Lower leg skin (tissue), 4 donors: ENCODE measurements around the gene GGNBP2. TPM values are rescaled to one million over a fixed set of nuclear protein-coding genes. Genes with fewer than 3 reads are reported as not detected.

Experiments
- DNase-seq, 2 donors: peaks; one replicate each; pipeline ENCODE4 v3.0.0-alpha.2; 2019; ENCODE audit warnings: low spot score in 2 of 2
- H3K4me3 ChIP-seq: fragments of 200-600 bp; sonication (generic); 2 replicates; pipeline ENCODE4 v1.5.1; 2017; ENCODE audit warnings: mild to moderate bottlenecking, low read depth; ENCODE audit not compliant: poor library complexity, severe bottlenecking
- POLR2A ChIP-seq, 2 donors: fragments of 450-650 bp; IDR thresholded peaks; one replicate each; pipeline ENCODE4 v1.6.1; 2016 to 2017; ENCODE audit warnings: antibody characterized with exemption in 2 of 2, mild to moderate bottlenecking in 1 of 2, moderate library complexity in 1 of 2
- WGBS, 2 donors: methylation state at CpG; one replicate each; pipeline ENCODE4 v1.1.5; 2018; 5-methylcytosine and 5-hydroxymethylcytosine counted together
- intact Hi-C: fragments of 100-400 bp; cut with DNase I; formaldehyde crosslinking; loops from one replicate; pipeline ENCODE4 v1.15.0; 2023; ENCODE audit warnings: low total_unique reads
- total RNA-seq, 4 donors: library from RNA; depleted of rRNA; stranded (reverse); fragments of >200 nt; gene quantifications; one replicate each; pipeline ENCODE4 v1.1.0, GENCODE V29; 2016
- TF ChIP-seq, protein P1 (sequence below), 3 donors: fragments of 450-650 bp; IDR thresholded peaks; one replicate each; pipeline ENCODE4 v1.5.1; 2016; ENCODE audit warnings: antibody characterized with exemption in 3 of 3, mild to moderate bottlenecking in 3 of 3, moderate library complexity in 2 of 3

GGNBP2 gene
- total RNA-seq, 4 donors from 2014 or later: 38.2 to 79.6 (median 55.0) TPM

DNA sequence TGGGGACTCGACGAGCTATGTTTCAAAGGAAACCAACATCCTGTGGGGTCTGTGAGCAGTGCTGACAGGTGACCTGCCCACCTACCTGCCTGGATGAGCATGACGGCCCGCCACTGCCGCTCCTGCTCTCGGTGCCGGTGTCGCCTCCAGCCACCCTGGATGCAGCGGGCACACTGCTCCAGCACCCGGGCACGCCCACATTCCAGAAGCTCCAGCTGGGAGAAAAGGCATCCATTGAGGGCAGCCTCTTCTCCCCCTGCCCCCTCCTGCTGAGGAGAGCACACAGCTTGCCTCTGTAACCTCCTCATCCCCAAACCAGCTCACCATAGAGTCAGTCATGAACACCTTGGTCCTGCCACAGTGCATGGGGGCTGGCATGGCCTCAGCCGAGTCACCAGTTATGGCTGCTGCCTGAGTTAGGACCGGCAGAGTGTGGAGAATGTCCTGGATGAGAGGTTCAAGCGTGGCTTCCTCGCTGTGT is 43.9 kb upstream of the GGNBP2 start:
- TF ChIP-seq POLR2A (IDR thresholded peaks at IDR 0.05): no peak
- TF ChIP-seq, protein P1, sequence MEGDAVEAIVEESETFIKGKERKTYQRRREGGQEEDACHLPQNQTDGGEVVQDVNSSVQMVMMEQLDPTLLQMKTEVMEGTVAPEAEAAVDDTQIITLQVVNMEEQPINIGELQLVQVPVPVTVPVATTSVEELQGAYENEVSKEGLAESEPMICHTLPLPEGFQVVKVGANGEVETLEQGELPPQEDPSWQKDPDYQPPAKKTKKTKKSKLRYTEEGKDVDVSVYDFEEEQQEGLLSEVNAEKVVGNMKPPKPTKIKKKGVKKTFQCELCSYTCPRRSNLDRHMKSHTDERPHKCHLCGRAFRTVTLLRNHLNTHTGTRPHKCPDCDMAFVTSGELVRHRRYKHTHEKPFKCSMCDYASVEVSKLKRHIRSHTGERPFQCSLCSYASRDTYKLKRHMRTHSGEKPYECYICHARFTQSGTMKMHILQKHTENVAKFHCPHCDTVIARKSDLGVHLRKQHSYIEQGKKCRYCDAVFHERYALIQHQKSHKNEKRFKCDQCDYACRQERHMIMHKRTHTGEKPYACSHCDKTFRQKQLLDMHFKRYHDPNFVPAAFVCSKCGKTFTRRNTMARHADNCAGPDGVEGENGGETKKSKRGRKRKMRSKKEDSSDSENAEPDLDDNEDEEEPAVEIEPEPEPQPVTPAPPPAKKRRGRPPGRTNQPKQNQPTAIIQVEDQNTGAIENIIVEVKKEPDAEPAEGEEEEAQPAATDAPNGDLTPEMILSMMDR (IDR thresholded peaks at IDR 0.05): no peak
- H3K4me3 ChIP-seq: no peak overlapping the region
- WGBS, 2 donors: 76 to 93% methylated on average over 15 of the region's 15 CpGs
- intact Hi-C loops: no loop called here
- DNase-seq: peak in 1 of 2 donors; percentile 81

DNA sequence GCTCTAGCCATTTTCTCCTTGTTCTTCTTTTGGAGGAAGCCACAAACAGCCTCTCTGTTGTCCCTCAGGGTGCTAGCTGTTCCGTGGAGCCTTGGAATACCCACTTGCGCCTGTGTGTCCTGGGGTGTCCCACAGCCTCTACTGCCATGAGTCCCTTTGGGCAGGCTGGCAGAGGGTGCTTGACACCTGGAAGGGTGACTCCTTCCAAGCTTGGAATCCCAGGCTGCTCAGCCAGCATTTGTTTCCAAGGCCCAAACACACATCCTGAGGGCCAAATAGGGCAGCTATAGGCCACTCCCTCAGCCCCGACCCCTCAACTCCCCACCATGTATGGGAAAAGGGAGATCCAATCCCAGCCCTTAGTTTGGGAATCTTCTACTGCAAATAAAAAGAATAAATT is 43.4 kb upstream of the GGNBP2 start:
- intact Hi-C loops: no loop called here
- peak in 1 of 2 donors; percentile 23 for DNase-seq
- TF ChIP-seq, protein P1 (IDR thresholded peaks at IDR 0.05): no peak
- no peak for TF ChIP-seq POLR2A (IDR thresholded peaks at IDR 0.05)
- H3K4me3 ChIP-seq: no peak overlapping the region
- 90 to 96% methylated on average over 3 of the region's 3 CpGs for WGBS, 2 donors

DNA sequence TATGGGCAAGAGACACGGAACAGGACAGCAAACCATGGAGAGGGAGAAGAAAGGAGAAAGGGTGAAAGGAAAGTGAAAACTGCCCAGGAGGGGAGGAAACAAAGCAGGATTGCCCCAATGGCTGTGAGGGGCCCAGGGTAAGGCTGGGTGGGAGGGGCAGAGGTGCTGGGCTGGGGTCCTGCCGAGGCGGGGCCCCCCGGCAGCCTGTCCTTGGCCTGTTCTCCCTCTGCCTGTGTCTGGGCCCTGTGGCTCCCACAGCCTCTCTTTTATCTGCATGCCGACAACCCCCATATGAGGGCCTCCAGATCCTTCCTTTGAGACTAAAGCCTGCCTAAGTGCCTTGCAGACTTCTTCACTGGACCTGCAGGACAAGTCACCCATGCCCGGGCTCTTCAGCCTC is 42.8 kb upstream of the GGNBP2 start:
- intact Hi-C loops: no loop called here
- 94% methylated on average over 6 of the region's 6 CpGs for WGBS, 2 donors
- no peak overlapping the region for H3K4me3 ChIP-seq
- TF ChIP-seq, protein P1 (IDR thresholded peaks at IDR 0.05): no peak
- no peak for TF ChIP-seq POLR2A (IDR thresholded peaks at IDR 0.05)
- peak in 1 of 2 donors; percentile 46 for DNase-seq

DNA sequence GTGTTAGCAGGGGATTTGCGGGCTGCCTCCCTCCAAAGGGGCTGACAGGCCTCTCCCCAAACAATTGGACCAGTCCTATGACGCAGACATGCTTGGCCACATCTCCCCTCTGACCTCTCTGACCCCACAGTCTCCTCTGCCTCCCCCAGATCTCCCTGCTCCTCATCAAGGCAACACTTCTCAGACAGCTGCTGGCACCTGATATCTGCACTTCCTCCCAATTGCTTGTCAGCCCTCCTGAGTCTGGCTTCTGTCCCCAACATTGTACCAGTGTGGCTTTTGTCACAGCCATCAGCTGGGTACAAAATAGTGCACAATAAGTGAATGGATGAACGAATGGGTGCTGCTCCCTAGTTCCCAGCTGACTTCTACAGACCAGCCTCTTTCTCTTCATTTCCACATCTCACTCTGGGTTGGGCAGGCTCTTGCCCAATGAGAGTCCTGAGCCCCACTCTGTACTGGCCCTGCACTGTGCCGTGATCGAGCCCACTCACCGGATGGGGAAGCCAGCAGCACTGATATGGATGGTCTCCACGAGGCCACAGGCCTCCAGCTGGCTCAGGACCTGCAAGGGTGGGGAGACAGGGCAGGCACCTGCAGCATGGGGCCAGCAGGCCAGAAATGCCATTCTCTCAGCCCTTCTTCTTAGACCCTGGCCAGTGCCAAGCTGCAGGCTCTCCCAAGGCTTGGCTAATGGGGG is 41.1 kb upstream of the GGNBP2 start:
- H3K4me3 ChIP-seq: no peak overlapping the region
- WGBS, 2 donors: 96 to 98% methylated on average over 6 to 7 of the region's 7 CpGs
- DNase-seq: peak in 1 of 2 donors; percentile 46
- TF ChIP-seq POLR2A (IDR thresholded peaks at IDR 0.05): no peak
- TF ChIP-seq, protein P1 (IDR thresholded peaks at IDR 0.05): no peak
- intact Hi-C loops: no loop called here

GRCh38 chr17:36504156-36504545 is 40.6 kb upstream of the GGNBP2 start:
- peak in 1 of 2 donors; percentile 52 for DNase-seq
- intact Hi-C loops: no loop called here
- no peak overlapping the region for H3K4me3 ChIP-seq
- WGBS, 2 donors: 98 to 100% methylated on average over 5 of the region's 5 CpGs
- no peak for TF ChIP-seq POLR2A (IDR thresholded peaks at IDR 0.05)
- TF ChIP-seq, protein P1 (IDR thresholded peaks at IDR 0.05): no peak
